Left ventricle myocardium superior (tissue), 1 donor: Measurements from ENCODE around the gene RPL3. TPM values are rescaled to one million over a fixed set of nuclear protein-coding genes. Genes with fewer than 3 reads are reported as not detected.

Source experiments
- ATAC-seq: fragments of 200-7000 bp; cut with Tn5 transposase; one replicate; pipeline ENCODE4 v1.9.1; 2020; ENCODE audit warnings: mild to moderate bottlenecking, moderate library complexity
- DNase-seq: peaks from one replicate; pipeline ENCODE4 v3.0.0-alpha.2; 2020
- intact Hi-C: fragments of 100-400 bp; cut with micrococcal nuclease; formaldehyde crosslinking; loops from one replicate; pipeline ENCODE4 v1.11.0; 2022
- total RNA-seq: library from RNA; stranded (reverse); fragmentation: NEBNext Ultra II Directional; extraction: Animal tissue kit (Norgen Biotek cat#: 25700); gene quantifications from one replicate; pipeline ENCODE4 v1.2.1, GENCODE V29; 2021
- donor health status: DM: no; HTN: yes; CAD: no; lungs with severe emphysema.

Gene RPL3
- total RNA-seq, 1 donor from 2014 or later: 319 TPM

DNA sequence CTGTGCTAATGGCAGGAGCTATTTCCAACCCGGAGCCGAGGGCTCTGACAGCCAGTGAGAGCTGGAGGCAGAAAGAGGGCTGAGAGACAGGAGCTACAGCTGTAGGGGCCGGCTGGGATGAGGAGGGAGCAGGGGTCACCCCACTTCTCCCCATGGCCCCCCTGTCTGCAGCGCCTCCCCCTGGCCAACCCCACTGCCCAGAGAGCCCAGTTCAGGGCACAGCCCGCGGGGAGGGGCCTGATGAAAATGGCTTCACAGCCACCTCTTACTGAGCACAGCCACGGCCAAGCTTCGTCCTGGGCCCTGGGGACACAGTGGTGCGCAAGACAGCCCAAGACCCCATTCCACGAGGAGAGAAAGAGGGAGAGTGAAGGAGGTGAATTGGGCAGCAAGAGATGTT is 27.9 kb downstream of the RPL3 start:
- intact Hi-C loops: loop anchor here (10.0 kb wide), 1 partner anchor 57 kb away; no protein-coding TSS in a partner anchor
- DNase-seq (no peak), ATAC-seq (peak; percentile 3)

GRCh38 chr22:39290724-39291161 is 28.7 kb downstream of the RPL3 start:
- intact Hi-C loops: loop anchor here (10.0 kb wide), 1 partner anchor 56 kb away; no protein-coding TSS in a partner anchor
- ATAC-seq (peak; percentile 87), DNase-seq (peak; percentile 90)

GRCh38 chr22:39289975-39290720 is 29.3 kb downstream of the RPL3 start:
- intact Hi-C loops: loop anchor here (10.0 kb wide), 1 partner anchor 55 kb away; no protein-coding TSS in a partner anchor
- no peak for DNase-seq
- no peak for ATAC-seq

DNA sequence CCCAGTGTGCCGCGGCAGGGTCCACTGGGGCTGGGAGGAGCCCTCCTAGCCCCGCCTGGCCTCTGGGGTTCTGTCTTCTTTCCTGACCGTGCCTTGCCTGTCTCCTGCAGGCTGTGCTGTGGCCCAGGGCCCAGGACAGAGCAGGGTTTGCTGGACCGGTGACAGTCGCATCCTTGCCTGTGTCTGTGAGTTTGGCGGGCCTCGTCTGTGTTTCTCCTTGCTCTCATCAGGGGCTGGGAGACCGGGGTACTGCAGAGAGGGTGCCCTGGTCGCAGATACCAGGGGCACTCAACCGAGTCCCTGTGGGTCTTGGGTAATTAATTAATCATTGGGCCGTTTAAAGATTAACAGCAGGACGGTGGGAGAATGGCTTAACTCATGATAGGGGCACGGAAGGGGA is 29.9 kb downstream of the RPL3 start:
- intact Hi-C loops: no loop called here
- DNase-seq (no peak), ATAC-seq (no peak)

DNA sequence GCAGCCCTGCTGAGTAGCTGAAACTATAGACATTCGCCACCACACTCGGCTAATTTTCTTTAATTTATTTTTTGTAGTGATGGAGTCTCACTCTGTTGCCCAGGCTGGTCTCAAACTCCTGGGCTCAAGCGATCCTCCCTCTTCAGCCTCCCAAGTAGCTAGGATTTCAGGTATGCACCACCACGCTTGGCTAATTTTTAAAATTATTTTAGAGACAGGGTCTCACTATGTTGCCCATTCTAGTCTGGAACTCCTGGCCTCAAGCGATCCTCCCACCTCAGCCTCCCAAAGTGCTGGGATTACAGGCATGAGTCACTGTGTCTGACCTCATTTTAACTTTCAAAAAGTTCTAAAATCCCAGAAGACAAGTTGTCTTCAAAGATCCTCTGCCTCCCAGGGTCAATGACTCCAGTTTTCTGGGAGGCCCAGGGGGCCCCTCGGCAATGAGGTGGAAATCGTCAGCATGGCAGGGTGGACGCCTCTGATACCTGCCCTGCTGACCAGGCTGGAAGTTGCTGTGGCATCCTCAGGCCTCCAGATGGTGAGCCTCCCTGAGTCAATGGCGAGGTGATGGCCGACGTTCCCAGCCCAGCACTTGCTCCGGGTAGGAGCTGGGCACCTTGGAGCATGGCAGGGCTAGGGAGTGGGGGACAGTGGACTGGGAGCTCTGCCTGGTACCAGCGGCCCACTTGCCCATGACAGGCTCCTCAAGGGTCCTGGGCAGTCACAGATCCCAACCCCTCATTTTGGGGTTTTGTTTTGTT is 31.1 kb downstream of the RPL3 start:
- ATAC-seq (no peak), DNase-seq (no peak)
- intact Hi-C loops: no loop called here

DNA sequence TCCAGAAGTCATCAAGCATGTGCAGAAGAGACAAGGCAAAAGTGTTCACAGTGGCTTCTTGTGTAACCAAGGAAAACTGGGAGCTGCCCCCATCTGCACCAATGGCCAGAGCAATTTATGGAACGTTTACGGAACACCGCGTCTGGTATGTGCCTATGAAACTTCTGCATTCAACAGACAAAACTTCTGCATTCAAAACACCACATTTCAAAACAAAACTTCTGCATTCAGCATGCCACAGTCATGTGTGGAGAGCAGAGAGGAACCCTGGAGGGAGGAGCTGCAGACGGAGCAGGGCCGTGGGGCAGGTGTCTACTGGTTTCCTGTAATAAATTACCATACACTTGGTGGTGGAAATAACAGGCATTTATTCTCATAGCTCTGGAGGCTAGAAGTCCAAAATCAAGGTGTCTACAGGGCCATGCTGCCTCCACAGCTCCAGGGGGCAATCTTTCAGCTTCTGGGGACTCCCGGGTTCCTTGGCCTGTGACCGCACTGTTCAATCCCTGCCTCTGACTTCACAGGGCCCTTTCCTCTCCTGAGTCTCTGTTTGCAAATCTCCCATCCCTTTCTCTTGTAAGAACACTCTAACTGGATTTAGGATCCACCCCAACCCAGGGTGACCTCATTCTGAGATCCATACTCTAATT is 32.2 kb downstream of the RPL3 start:
- DNase-seq (peak; percentile 46), ATAC-seq (peak; percentile 5)
- intact Hi-C loops: no loop called here

- no peak for ATAC-seq
- DNase-seq: no peak
- intact Hi-C loops: no loop called here
Observed at GRCh38 chr22:39284983-39285382, 34.4 kb downstream of the RPL3 start.

DNA sequence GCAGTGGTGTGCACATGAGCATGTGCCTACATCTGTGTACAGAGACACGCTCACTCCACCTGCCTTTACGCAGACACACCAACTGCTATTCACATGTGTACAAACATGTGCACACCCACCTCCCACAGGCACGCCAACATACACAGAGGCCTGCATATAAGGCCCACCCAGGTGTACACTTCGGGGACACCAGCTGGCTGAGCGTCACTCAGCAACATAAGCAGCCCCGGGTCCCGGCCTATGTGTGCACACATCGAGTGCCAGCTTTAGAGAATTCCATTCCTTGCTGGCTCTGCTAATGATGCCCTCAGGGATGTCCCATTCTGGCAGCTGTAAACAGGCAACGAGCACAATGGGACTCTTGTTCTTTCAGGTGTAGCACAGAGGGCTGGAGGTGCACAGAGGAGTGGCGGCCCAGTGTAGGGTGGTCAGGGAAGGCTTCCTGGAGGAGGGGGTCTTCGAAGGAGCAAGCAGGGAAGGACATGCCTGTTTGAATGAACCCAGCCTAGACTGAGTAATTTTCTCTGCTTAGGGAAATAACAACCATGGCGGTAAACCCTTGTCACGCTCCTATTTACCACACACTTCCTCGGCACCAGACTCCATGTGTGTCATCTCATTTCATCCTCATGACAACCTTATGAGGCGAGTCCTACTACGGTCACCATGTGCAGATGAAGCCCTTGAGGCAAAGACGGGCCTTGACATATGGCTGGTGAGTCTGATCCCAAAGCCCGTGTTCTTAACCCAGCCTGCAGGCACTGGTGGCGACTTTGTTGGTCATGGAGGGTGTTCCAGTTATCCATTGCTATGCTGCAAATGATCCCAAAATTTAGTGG is 35.1 kb downstream of the RPL3 start:
- DNase-seq (no peak), ATAC-seq (no peak)
- intact Hi-C loops: no loop called here

GRCh38 chr22:39283322-39284141 is 35.9 kb downstream of the RPL3 start:
- peak; percentile 67 for DNase-seq
- ATAC-seq: peak; percentile 65
- intact Hi-C loops: no loop called here

GRCh38 chr22:39282645-39283321 is 36.6 kb downstream of the RPL3 start:
- ATAC-seq (peak; percentile 54), DNase-seq (peak; percentile 42)
- intact Hi-C loops: no loop called here

DNA sequence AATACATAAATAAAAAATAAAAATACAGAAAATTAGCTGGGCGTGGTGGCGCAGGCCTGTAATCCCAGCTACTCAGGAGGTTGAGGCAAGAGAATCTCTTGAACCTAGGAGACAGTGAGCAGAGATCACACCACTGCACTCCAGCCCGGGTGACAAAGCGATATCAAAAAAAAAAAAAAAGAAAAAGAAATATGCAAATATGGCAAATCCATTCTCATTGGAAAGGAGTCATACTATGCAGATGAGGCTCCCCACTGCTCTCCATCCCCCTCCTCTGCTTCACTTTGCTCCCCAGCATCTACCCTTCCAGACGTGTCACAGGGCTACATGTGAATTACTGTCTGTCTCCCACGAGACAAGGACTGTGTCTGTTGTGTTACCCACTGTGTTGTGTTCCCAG is 38.3 kb downstream of the RPL3 start:
- intact Hi-C loops: no loop called here
- DNase-seq (no peak), ATAC-seq (no peak)

DNA sequence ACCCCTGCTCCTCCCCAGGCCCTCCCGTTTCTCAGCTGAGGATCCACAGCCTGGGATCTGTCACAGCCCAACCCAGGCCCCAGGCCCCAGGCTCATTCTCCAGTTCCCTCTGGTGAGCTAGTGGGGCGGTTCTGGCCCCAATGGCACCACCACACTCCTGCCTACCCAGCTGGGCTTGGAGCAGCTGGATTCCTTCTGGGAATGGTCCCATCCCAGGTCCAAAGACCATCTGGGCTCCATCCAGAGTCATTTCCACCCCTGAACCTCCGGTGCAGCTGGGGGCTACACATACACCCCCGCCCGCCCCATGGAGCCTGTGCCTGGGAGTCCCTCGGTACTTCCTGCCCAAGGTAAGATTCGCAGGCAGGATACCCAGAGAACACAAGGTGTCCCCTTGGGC is 39.2 kb downstream of the RPL3 start:
- ATAC-seq (no peak), DNase-seq (no peak)
- intact Hi-C loops: no loop called here

- DNase-seq: no peak
- intact Hi-C loops: no loop called here
- no peak for ATAC-seq
Observed at GRCh38 chr22:39279170-39279850, 40.1 kb downstream of the RPL3 start.

GRCh38 chr22:39278040-39278439 is 41.4 kb downstream of the RPL3 start:
- intact Hi-C loops: no loop called here
- ATAC-seq (peak; percentile 62), DNase-seq (peak; percentile 71)

DNA sequence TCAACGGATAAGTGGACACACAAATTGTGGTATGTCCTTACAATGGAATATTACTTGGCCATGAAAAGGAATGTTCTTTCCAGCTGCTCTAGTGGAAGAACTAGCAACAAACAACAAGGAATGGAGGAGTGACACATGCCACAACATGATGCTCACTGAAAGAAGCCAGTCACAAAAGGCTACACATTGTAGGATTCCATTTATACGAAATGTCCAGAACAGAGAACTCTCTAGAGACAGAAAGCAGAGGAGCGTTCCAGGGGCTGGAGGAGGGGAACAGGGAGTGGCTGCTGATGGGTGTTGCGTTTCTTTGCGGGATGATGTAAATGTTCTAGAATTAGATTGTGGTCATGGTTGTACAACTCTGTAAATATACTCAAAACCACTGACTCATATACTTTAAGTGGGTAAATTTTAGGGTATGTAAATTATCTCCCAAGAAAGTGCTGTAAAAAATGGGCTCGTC is 42.2 kb downstream of the RPL3 start:
- peak; percentile 10 for ATAC-seq
- intact Hi-C loops: no loop called here

GRCh38 chr22:39276440-39277141 is 42.8 kb downstream of the RPL3 start:
- intact Hi-C loops: no loop called here
- DNase-seq (no peak), ATAC-seq (no peak)

More for the DNA sequence above, 42.2 kb downstream of the RPL3 start:
- DNase-seq: no peak
